ENCODE data around the gene MS4A15. TPM values are rescaled to one million over a fixed set of nuclear protein-coding genes. Genes with fewer than 3 reads are reported as not detected.
A peak's percentile ranks its signal among the peaks of the same experiment; 100 is the strongest.

The MS4A15 gene
- total RNA-seq, 4 donors from 2014 or later: 0.54 to 1.6 TPM; not detected in 2

DNA sequence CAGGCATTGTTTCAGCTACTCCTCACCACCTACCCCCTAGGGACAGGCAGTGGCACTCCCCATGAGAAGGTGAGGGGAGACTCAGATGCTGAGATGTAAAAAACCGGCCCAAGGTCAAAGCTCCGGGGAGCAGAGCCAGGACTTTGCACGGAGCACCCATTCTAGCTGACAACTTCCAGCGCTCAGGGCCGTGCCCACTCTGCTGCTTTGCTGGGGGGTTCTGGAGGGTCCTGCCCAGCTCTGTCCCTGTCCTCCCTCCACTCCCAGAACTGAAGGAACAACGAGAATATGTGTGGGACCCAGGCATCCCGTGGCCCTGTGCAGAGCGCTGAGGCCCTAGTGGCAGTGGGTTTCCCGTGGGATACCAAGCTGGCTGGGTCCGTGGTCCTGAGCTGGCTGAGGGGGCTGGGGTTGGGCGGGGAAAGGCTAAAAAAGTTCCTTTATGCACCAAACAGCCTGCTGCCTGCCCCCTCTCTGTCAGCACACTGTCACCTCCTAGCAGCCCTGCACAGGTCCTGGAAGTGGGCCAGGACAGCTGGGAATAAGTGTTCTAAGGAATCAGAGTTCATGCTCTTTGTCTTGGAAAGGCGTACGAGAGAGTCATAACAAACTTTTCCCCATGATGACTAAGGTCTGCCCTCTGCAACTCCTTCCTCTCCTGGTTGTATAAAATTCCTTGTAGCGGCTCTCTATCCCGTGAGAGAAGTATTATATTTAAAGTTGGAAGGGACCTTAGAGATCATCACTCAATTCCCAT lies 30.3 kb downstream of the MS4A15 start:
- Histone ChIP-seq H3K4me3 (peak overlapping the region in 2 of 4 donors; percentile 52 to 58), H3K4me1 (peaks cover 0 to 39% (median 2%) of the 10 kb centered on the region in 4 donors), H3K36me3 (no peaks in the 10 kb centered on the region), H3K27me3 (no peaks in the 10 kb centered on the region), H3K27ac (peak overlapping the region in 3 of 4 donors; percentile 46 to 92 (median 88)), H3K9me3 (no peaks in the 10 kb centered on the region)
- TF ChIP-seq POLR2A (IDR thresholded peaks at IDR 0.05) (peak in 1 of 2 donors; percentile 61), CTCF (IDR thresholded peaks at IDR 0.05) (no peak)
- peak in 2 of 3 donors; percentile 81 to 89 for DNase-seq

DNA sequence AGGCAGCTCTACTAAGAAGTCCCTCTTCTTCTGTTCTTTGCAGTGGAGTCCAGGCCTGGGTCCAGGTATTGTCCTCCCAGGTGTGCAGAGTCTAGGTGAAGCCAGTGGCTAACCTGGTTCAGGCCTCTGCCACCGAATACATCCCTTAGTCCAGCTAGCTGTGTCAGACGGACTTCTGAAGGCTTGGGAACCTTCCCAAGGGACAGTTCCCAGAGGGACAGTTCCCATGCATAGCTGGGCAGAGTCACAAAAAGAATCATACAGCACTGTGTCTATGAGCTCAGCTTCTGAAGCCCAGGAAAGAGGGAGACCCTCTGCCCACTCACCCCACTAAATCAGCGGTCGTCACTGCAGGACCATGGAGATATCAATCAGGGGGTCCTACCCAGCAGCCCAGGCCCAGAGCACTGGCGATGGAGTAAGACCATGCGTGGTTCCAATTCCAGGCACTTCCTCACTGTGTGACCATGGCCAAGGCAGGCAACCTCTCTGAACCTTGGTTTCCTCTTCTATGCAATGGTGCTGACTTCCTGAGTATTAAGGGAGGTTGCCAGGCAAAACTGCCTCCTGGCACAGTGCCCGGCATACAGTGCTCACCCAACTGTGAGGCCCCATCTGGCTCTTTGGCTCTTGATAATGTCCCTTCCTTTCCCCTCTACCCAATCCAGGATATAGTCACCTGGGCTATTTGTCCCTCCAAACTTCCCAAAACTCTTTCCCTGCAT lies 31.9 kb downstream of the MS4A15 start:
- Histone ChIP-seq H3K27me3 (no peaks in the 10 kb centered on the region), H3K9me3 (no peaks in the 10 kb centered on the region), H3K36me3 (no peaks in the 10 kb centered on the region), H3K27ac (peak overlapping the region in 1 of 4 donors; percentile 36), H3K4me3 (no peak overlapping the region), H3K4me1 (peaks cover 0 to 37% (median 2%) of the 10 kb centered on the region in 4 donors)
- no peak for TF ChIP-seq CTCF (IDR thresholded peaks at IDR 0.05)
- TF ChIP-seq POLR2A (IDR thresholded peaks at IDR 0.05): no peak
- peak in 1 of 3 donors; percentile 27 for DNase-seq

DNA sequence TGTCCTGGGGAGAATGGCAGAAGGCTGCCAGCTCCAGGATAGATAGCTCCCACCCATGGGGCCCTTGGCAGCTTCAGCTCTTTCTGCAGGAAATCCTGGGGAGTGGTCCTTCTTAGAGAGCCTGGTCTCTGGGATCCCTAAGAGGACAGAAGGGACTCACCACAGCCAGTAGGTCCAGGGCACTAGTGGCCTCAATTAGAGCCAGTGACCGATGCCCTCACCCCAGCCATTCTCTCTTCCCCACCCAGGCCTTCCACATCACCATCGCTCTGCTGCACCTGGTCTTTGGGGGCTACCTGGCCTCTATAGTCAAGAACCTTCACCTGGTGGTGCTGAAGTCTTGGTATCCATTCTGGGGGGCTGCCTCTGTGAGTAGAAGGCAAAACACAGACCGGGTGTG lies 34.1 kb downstream of the MS4A15 start:
- no peaks in the 10 kb centered on the region for H3K36me3 ChIP-seq
- H3K4me3 ChIP-seq: no peak overlapping the region
- no peak overlapping the region for H3K27ac ChIP-seq
- DNase-seq: peak in 1 of 3 donors; percentile 15
- TF ChIP-seq CTCF (IDR thresholded peaks at IDR 0.05): no peak
- no peak for TF ChIP-seq POLR2A (IDR thresholded peaks at IDR 0.05)
- H3K4me1 ChIP-seq: peaks cover 0 to 30% (median 2%) of the 10 kb centered on the region in 4 donors
- H3K9me3 ChIP-seq: no peaks in the 10 kb centered on the region
- H3K27me3 ChIP-seq: no peaks in the 10 kb centered on the region

- peaks cover 0 to 24% (median 2%) of the 10 kb centered on the region in 4 donors for H3K4me1 ChIP-seq
- H3K27ac ChIP-seq: no peak overlapping the region
- H3K9me3 ChIP-seq: no peaks in the 10 kb centered on the region
- no peak overlapping the region for H3K4me3 ChIP-seq
- TF ChIP-seq POLR2A (IDR thresholded peaks at IDR 0.05): no peak
- no peak for TF ChIP-seq CTCF (IDR thresholded peaks at IDR 0.05)
- no peaks in the 10 kb centered on the region for H3K36me3 ChIP-seq
- no peaks in the 10 kb centered on the region for H3K27me3 ChIP-seq
- DNase-seq: peak in 1 of 3 donors; percentile 23
Measured at GRCh38 chr11:60791153-60791933, 34.7 kb downstream of the MS4A15 start.

DNA sequence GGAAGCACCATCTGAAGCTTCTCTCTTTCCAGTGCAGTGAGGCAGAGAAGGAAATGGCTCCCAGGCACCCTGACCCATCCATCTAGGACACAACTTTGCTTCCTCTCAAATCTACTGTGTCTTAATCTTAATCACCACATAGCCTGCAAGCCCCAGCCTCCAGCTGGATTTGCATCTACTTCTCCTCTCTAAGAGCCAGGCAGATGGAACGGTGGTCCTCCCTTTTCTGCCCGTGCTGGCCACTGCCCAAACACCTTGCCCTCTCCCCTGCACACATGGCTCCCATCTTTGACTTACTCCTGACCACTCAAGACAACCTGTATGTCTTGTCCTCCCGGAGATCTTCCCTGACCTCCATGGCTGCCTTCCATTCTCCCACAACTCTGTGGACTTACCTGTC lies 35.9 kb downstream of the MS4A15 start:
- no peaks in the 10 kb centered on the region for H3K27me3 ChIP-seq
- H3K27ac ChIP-seq: no peak overlapping the region
- peaks cover 0 to 13% (median under 1%) of the 10 kb centered on the region in 4 donors for H3K4me1 ChIP-seq
- TF ChIP-seq CTCF (IDR thresholded peaks at IDR 0.05) (no peak), POLR2A (IDR thresholded peaks at IDR 0.05) (no peak)
- DNase-seq: no peak
- no peak overlapping the region for H3K4me3 ChIP-seq
- no peaks in the 10 kb centered on the region for H3K9me3 ChIP-seq
- peaks cover 0 to 1% (median 0%) of the 10 kb centered on the region in 3 donors for H3K36me3 ChIP-seq
